Spleen (tissue), 11 donors: ENCODE measurements around the gene CDX2. TPM values are rescaled to one million over a fixed set of nuclear protein-coding genes. Genes with fewer than 3 reads are reported as not detected.

Source experiments
- DNase-seq: peaks from one replicate; pipeline ENCODE4 v3.0.0-alpha.2; 2020
- H3K27ac ChIP-seq, 8 donors: fragments of 200-600 bp; sonication (generic) in 7 of 8; 1 replicate in 4 of 8; 2 replicates in 4 of 8; pipeline versions ENCODE4 v1.5.0 to v1.8.0; 2016 to 2021; ENCODE audit warnings: inconsistent platforms in 4 of 8, mild to moderate bottlenecking in 4 of 8, moderate library complexity in 1 of 8
- H3K27me3 ChIP-seq, 7 donors: fragments of 200-600 bp; sonication (generic) in 6 of 7; replicated peaks in 1 of 7; 1 replicate in 4 of 7; 2 replicates in 3 of 7; pipeline versions ENCODE4 v1.5.0 to v1.8.0; 2016 to 2021; ENCODE audit warnings: inconsistent platforms in 3 of 7, mild to moderate bottlenecking in 1 of 7
- H3K36me3 ChIP-seq, 6 donors: fragments of 200-600 bp; sonication (generic) in 5 of 6; 1 replicate in 4 of 6; 2 replicates in 2 of 6; pipeline versions ENCODE4 v1.5.0 to v1.8.0; 2016 to 2021; ENCODE audit warnings: inconsistent platforms in 2 of 6
- H3K4me1 ChIP-seq, 6 donors: fragments of 200-600 bp; sonication (generic) in 5 of 6; 1 replicate in 3 of 6; 2 replicates in 3 of 6; pipeline versions ENCODE4 v1.5.0 to v1.8.0; 2016 to 2021; ENCODE audit warnings: inconsistent platforms in 3 of 6
- H3K4me3 ChIP-seq, 8 donors: fragments of 200-600 bp; sonication (generic) in 7 of 8; 1 replicate in 4 of 8; 2 replicates in 4 of 8; pipeline versions ENCODE4 v1.5.0 to v1.8.0; 2016 to 2021; ENCODE audit warnings: inconsistent platforms in 4 of 8, mild to moderate bottlenecking in 4 of 8, moderate library complexity in 2 of 8
- H3K9me3 ChIP-seq, 8 donors: fragments of 200-600 bp; sonication (generic) in 7 of 8; 1 replicate in 4 of 8; 2 replicates in 4 of 8; pipeline versions ENCODE4 v1.5.0 to v1.8.0; 2016 to 2021; ENCODE audit warnings: inconsistent platforms in 4 of 8
- POLR2A ChIP-seq, 3 donors: fragments of 450-650 bp; IDR thresholded peaks; one replicate each; pipeline ENCODE4 v1.5.1; 2017; ENCODE audit warnings: antibody characterized with exemption in 3 of 3, mild to moderate bottlenecking in 1 of 3
- POLR2AphosphoS5 ChIP-seq, 3 donors: sonication (generic); formaldehyde crosslinking; IDR thresholded peaks; one replicate each; pipeline ENCODE4 v1.5.1; 2017; ENCODE audit warnings: antibody characterized with exemption in 3 of 3
- WGBS, 5 donors: extraction: QIAGEN DNeasy Blood & Tissue Kit in 3 of 5; methylation state at CpG; one replicate each; pipeline versions ENCODE4 v1.1.5 to v1.1.7; 2013 to 2018; 5-methylcytosine and 5-hydroxymethylcytosine counted together
- intact Hi-C: fragments of 100-400 bp; cut with DNase I; formaldehyde crosslinking; loops from one replicate; pipeline ENCODE4 v1.15.0; 2023; ENCODE audit warnings: low total_unique reads
- polyA plus RNA-seq, 3 donors: library from polyadenylated mRNA; stranded (reverse); fragments of 200-250 nt; gene quantifications; one replicate each; pipeline ENCODE4 v1.2.1, GENCODE V29; 2013
- total RNA-seq, 7 donors: library from RNA; depleted of rRNA in 3 of 7; stranded (reverse); fragments of >200 nt in 3 of 7; fragmentation: NEBNext Ultra II Directional in 4 of 7; extraction: Animal tissue kit (Norgen Biotek cat#: 25700) in 4 of 7; gene quantifications; one replicate each; pipeline versions ENCODE4 v1.1.0 to v1.2.1, GENCODE V29; 2016 to 2021
- TF ChIP-seq, protein P1 (sequence below), 11 experiments: fragments of 200-600 bp in 7 of 11; fragments of 450-650 bp in 4 of 11; sonication (generic) in 4 of 11; IDR thresholded peaks in 8 of 11; conservative IDR thresholded peaks in 3 of 11; 1 replicate in 7 of 11; 2 replicates in 4 of 11; pipeline versions ENCODE4 v1.4.0 to v1.8.0; 2016 to 2021; ENCODE audit warnings: antibody characterized with exemption in 11 of 11, inconsistent platforms in 4 of 11, mild to moderate bottlenecking in 1 of 11
- donor health status: healthy with polysubstance abuse.
- donor health status: DM: no; HTN: no; CAD: no; lungs with moderate emphysema.
- donor health status: DM: no; HTN: no; CAD: no.
- donor health status: Bipolar disorder and iron deficiency.
- donor health status: healthy.
- donor health status: DM: no; HTN: no; CAD: no.
- donor health status: DM: yes; HTN: yes; CAD: no.

Gene CDX2
- total and polyA plus RNA-seq, 10 donors: 0.02 to 0.03 TPM; not detected in 8

DNA sequence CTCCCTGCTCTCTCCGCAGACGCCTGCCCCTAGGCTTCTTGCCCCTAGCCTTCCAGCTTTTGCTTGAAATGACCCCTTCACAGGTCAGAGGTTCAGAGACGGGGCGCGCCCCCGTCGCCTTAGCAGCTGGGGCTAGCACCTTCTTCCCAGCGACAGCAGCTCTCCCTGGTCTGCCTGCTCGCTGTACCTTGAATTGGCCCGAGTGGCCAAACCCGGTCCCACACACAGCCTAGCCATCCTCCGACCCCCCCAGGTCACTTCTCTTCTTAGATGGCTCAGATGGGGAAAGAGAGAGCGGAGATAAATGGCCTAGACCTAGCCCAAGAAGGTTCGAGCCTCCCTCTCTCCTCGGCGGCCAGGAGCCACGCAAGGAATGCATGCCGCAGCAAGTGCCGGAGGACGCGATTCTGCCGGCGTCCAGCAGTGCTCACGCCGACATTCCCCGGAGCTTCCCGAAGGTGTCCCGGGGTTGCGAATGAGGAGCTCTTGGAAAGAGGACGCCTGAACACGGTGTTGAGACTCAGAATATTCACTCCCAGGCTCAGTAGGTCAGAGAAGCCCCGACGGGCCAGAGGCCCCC is 1.3 kb downstream of the CDX2 start:
- intact Hi-C loops: no loop called here
- no peaks in the 10 kb centered on the region for H3K36me3 ChIP-seq
- peaks cover 8 to 52% (median 40%) of the 10 kb centered on the region in 6 donors for H3K4me1 ChIP-seq
- H3K4me3 ChIP-seq: peak overlapping the region in 6 of 8 donors; percentile 9 to 59 (median 21)
- no peak for TF ChIP-seq POLR2A (IDR thresholded peaks at IDR 0.05)
- TF ChIP-seq, protein P1, sequence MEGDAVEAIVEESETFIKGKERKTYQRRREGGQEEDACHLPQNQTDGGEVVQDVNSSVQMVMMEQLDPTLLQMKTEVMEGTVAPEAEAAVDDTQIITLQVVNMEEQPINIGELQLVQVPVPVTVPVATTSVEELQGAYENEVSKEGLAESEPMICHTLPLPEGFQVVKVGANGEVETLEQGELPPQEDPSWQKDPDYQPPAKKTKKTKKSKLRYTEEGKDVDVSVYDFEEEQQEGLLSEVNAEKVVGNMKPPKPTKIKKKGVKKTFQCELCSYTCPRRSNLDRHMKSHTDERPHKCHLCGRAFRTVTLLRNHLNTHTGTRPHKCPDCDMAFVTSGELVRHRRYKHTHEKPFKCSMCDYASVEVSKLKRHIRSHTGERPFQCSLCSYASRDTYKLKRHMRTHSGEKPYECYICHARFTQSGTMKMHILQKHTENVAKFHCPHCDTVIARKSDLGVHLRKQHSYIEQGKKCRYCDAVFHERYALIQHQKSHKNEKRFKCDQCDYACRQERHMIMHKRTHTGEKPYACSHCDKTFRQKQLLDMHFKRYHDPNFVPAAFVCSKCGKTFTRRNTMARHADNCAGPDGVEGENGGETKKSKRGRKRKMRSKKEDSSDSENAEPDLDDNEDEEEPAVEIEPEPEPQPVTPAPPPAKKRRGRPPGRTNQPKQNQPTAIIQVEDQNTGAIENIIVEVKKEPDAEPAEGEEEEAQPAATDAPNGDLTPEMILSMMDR (IDR thresholded peaks at IDR 0.05 in 8 of 11, conservative IDR thresholded peaks at IDR 0.05 in 3 of 11): no peak
- TF ChIP-seq POLR2AphosphoS5 (IDR thresholded peaks at IDR 0.05): no peak
- DNase-seq: no peak
- no peak overlapping the region for H3K27ac ChIP-seq
- WGBS, 5 donors: 4 to 9% (median 7%) methylated on average over 12 to 33 of the region's 33 CpGs
- H3K9me3 ChIP-seq: no peaks in the 10 kb centered on the region
- peaks cover 7 to 100% (median 92%) of the 10 kb centered on the region in 7 donors for H3K27me3 ChIP-seq

DNA sequence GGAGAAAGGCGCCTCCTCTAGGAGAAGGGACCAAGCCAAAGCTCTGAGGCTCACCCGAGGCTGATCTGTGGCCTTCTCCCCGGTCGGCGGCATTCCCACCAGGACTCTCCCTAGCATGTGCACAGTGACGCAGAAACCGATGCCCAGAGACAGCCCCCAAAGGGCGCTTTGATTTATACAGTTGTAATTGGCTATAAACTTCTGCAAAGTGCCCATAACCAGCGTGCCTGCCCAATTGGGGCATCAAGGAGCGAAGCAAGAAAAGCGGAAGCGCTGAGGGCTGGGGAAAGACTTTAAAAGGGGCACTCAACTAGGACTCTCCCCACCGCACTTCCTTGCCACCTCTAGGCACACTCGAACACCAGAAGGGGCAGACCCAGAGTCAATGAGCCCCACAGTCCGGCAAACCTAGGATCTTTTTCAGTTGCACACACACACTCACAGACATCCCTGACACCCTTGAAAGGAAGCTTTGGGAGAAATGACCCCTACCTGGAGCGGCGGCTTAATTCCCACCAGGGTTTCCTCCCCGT is 1.8 kb downstream of the CDX2 start:
- no peaks in the 10 kb centered on the region for H3K36me3 ChIP-seq
- no peak for TF ChIP-seq POLR2AphosphoS5 (IDR thresholded peaks at IDR 0.05)
- TF ChIP-seq, protein P1 (IDR thresholded peaks at IDR 0.05 in 8 of 11, conservative IDR thresholded peaks at IDR 0.05 in 3 of 11): no peak
- no peak for TF ChIP-seq POLR2A (IDR thresholded peaks at IDR 0.05)
- 2 to 6% (median 4%) methylated on average over 11 to 18 of the region's 18 CpGs for WGBS, 5 donors
- peaks cover 8 to 52% (median 40%) of the 10 kb centered on the region in 6 donors for H3K4me1 ChIP-seq
- H3K4me3 ChIP-seq: peak overlapping the region in 1 of 8 donors; percentile 59
- H3K9me3 ChIP-seq: no peaks in the 10 kb centered on the region
- H3K27ac ChIP-seq: no peak overlapping the region
- no peak for DNase-seq
- intact Hi-C loops: no loop called here
- H3K27me3 ChIP-seq: peaks cover 7 to 100% (median 94%) of the 10 kb centered on the region in 7 donors

DNA sequence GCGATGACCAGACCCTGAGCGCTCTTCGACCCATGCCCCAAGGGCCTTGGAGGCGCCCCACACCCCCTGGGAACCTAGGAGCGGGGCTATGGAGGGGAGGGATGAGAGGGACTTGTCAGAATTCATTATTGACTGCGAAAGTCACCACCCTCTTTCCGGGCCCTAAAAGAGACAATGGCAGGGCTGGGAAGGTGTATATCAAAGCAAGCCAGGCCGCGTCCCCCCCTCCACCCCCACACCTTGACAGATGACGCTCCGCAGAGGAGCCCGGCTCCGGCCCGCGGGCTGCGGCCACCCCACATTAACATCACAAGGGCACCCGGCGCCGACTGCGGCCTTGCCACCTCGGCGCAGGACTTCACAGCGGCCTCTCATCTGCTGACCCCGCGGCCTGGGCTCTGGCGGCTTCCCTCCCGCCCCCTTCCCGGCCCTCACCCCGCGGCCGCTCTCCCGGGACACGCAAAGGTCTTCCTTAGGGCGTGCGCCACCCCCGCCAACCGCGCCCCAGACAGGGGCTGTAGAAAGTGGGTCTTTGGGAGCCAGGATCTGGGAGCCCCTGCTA is 2.4 kb downstream of the CDX2 start:
- H3K9me3 ChIP-seq: no peaks in the 10 kb centered on the region
- intact Hi-C loops: no loop called here
- H3K4me3 ChIP-seq: peak overlapping the region in 1 of 8 donors; percentile 59
- TF ChIP-seq POLR2A (IDR thresholded peaks at IDR 0.05) (no peak), POLR2AphosphoS5 (IDR thresholded peaks at IDR 0.05) (no peak)
- TF ChIP-seq, protein P1 (IDR thresholded peaks at IDR 0.05 in 8 of 11, conservative IDR thresholded peaks at IDR 0.05 in 3 of 11): no peak
- WGBS, 5 donors: 4 to 5% (median 4%) methylated on average over 29 to 38 of the region's 38 CpGs
- peaks cover 8 to 52% (median 40%) of the 10 kb centered on the region in 6 donors for H3K4me1 ChIP-seq
- no peak for DNase-seq
- H3K27ac ChIP-seq: no peak overlapping the region
- peaks cover 7 to 100% (median 92%) of the 10 kb centered on the region in 7 donors for H3K27me3 ChIP-seq
- H3K36me3 ChIP-seq: no peaks in the 10 kb centered on the region
